Measurements from ENCODE around the gene INTS11. TPM values are rescaled to one million over a fixed set of nuclear protein-coding genes. Genes with fewer than 3 reads are reported as not detected.

Gene INTS11
- total and polyA plus RNA-seq, 12 donors = 53.0 to 601 (median 88.8) TPM

- TF ChIP-seq, protein P1, sequence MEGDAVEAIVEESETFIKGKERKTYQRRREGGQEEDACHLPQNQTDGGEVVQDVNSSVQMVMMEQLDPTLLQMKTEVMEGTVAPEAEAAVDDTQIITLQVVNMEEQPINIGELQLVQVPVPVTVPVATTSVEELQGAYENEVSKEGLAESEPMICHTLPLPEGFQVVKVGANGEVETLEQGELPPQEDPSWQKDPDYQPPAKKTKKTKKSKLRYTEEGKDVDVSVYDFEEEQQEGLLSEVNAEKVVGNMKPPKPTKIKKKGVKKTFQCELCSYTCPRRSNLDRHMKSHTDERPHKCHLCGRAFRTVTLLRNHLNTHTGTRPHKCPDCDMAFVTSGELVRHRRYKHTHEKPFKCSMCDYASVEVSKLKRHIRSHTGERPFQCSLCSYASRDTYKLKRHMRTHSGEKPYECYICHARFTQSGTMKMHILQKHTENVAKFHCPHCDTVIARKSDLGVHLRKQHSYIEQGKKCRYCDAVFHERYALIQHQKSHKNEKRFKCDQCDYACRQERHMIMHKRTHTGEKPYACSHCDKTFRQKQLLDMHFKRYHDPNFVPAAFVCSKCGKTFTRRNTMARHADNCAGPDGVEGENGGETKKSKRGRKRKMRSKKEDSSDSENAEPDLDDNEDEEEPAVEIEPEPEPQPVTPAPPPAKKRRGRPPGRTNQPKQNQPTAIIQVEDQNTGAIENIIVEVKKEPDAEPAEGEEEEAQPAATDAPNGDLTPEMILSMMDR (IDR thresholded peaks at IDR 0.05) = no peak
- no peak for TF ChIP-seq POLR2A (IDR thresholded peaks at IDR 0.05)
- Histone ChIP-seq H3K27ac (no peak overlapping the region), H3K27me3 (no peaks in the 10 kb centered on the region), H3K9me3 (replicated peaks in 1 of 3) (no peaks in the 10 kb centered on the region), H3K36me3 (replicated peaks in 1 of 2) (peaks cover 0 to 39% of the 10 kb centered on the region in 2 donors), H3K4me1 (replicated peaks in 1 of 2) (peaks cover 12 to 26% of the 10 kb centered on the region in 2 donors), H3K4me3 (no peak overlapping the region)
- no peak for DNase-seq
- intact Hi-C loops (cut with DNase I) = no loop called here
- 94 to 95% (median 94%) methylated on average over 34 to 39 of the region's 39 CpGs for WGBS, 4 donors
Observed at GRCh38 chr1:1267488-1268283, 56.8 kb downstream of the INTS11 start.

- intact Hi-C loops (cut with DNase I) = no loop called here
- Histone ChIP-seq H3K9me3 (replicated peaks in 1 of 3) (no peaks in the 10 kb centered on the region), H3K27ac (no peak overlapping the region), H3K4me3 (no peak overlapping the region), H3K27me3 (no peaks in the 10 kb centered on the region), H3K4me1 (replicated peaks in 1 of 2) (no peaks in the 10 kb centered on the region), H3K36me3 (replicated peaks in 1 of 2) (peaks cover 0 to 50% of the 10 kb centered on the region in 2 donors)
- no peak for DNase-seq
- 80 to 85% (median 83%) methylated on average over 5 to 10 of the region's 10 CpGs for WGBS, 4 donors
- no peak for TF ChIP-seq POLR2A (IDR thresholded peaks at IDR 0.05)
- TF ChIP-seq, protein P1 (IDR thresholded peaks at IDR 0.05) = no peak
Observed at GRCh38 chr1:1264868-1265272, 59.6 kb downstream of the INTS11 start.

DNA sequence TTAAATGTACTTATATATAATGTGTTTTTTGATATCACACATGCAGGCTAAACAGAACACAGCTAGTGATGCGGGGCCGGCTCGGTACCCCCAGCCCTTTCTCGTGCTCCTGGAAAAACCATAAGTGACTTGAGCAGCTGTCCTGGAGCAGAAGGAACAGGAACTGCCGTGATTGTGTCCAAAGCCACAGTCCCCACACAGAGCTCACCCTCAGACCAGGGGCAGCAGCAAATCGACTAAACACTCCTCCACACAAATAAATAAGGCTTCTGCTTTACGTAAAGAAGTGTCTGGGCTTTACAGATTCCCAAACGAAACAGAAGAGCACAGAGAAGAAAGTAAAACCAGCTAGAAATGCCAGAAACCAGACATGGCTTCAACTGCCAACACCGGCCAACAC, 60.4 kb downstream of the INTS11 start:
- intact Hi-C loops (cut with DNase I) = no loop called here
- Histone ChIP-seq H3K4me1 (replicated peaks in 1 of 2) (no peaks in the 10 kb centered on the region), H3K4me3 (no peak overlapping the region), H3K27me3 (no peaks in the 10 kb centered on the region), H3K36me3 (replicated peaks in 1 of 2) (peaks cover 0 to 57% of the 10 kb centered on the region in 2 donors), H3K27ac (no peak overlapping the region), H3K9me3 (replicated peaks in 1 of 3) (no peaks in the 10 kb centered on the region)
- DNase-seq = no peak
- WGBS, 4 donors = 90 to 93% (median 91%) methylated on average over 8 to 9 of the region's 9 CpGs
- no peak for TF ChIP-seq POLR2A (IDR thresholded peaks at IDR 0.05)
- TF ChIP-seq, protein P1 (IDR thresholded peaks at IDR 0.05) = no peak

DNA sequence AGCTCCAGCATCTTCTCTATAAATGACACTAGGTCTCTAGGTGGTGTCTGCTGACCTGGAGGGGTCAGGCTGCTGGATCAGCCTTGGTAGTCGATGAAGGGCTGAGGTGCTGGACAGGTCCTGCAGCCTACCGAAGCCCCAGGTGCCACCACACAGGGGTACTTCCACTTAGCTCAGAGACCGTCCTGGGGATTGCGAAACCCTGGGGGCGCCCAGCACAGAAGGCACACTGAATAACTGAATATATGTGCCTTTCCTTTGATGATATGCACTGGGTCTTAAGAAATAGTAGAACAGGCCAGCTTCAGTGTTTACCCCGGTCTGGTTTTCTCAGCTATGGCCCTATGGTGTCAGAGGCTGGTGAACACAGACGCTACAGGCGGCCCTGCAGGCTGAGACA, 61.7 kb downstream of the INTS11 start:
- no peak overlapping the region for H3K27ac ChIP-seq
- TF ChIP-seq, protein P1 (IDR thresholded peaks at IDR 0.05) = no peak
- TF ChIP-seq POLR2A (IDR thresholded peaks at IDR 0.05) = no peak
- no peaks in the 10 kb centered on the region for H3K9me3 ChIP-seq (replicated peaks in 1 of 3)
- no peaks in the 10 kb centered on the region for H3K4me1 ChIP-seq (replicated peaks in 1 of 2)
- no peaks in the 10 kb centered on the region for H3K27me3 ChIP-seq
- H3K4me3 ChIP-seq = no peak overlapping the region
- no peak for DNase-seq
- intact Hi-C loops (cut with DNase I) = no loop called here
- 90 to 98% (median 95%) methylated on average over 7 to 8 of the region's 8 CpGs for WGBS, 4 donors
- peaks cover 0 to 61% of the 10 kb centered on the region in 2 donors for H3K36me3 ChIP-seq (replicated peaks in 1 of 2)
